Kidney tubule cell (primary cell): ENCODE data around the gene ZNF358.

Source experiments
- DNase-seq: peaks from one replicate; pipeline ENCODE4 v3.0.0-alpha.2; 2018; ENCODE audit warnings: low spot score

ZNF358 gene

GRCh38 chr19:7520131-7521051 is 4.5 kb downstream of the ZNF358 start:
- DNase-seq, result no peak

GRCh38 chr19:7521551-7522071 is 5.7 kb downstream of the ZNF358 start:
- no peak for DNase-seq

- DNase-seq, result peak; percentile 96
These were observed 6.4 kb downstream of the ZNF358 start, which contains the start of gene MCOLN1 for GRCh38 chr19:7522072-7522922. MCOLN1 (plus strand) TSS chr19:7522624; CDS start chr19:7522751, 127 bp downstream.

- DNase-seq, result peak; percentile 16
These were observed 7.2 kb downstream of the ZNF358 start for GRCh38 chr19:7522923-7523667.

GRCh38 chr19:7524523-7524922 is 8.6 kb downstream of the ZNF358 start:
- DNase-seq, result no peak

- no peak for DNase-seq
These were observed 9.3 kb downstream of the ZNF358 start for GRCh38 chr19:7524992-7525739.

GRCh38 chr19:7526059-7526929 is 10.4 kb downstream of the ZNF358 start:
- DNase-seq, result no peak

GRCh38 chr19:7527516-7528191 is 11.8 kb downstream of the ZNF358 start:
- DNase-seq, result no peak

GRCh38 chr19:7528192-7528519 is 12.3 kb downstream of the ZNF358 start:
- no peak for DNase-seq

GRCh38 chr19:7528522-7529245 is 12.8 kb downstream of the ZNF358 start:
- no peak for DNase-seq

- DNase-seq, result no peak
These were observed 13.3 kb downstream of the ZNF358 start for GRCh38 chr19:7529246-7529600.

GRCh38 chr19:7529610-7530490 is 13.9 kb downstream of the ZNF358 start:
- DNase-seq, result no peak

GRCh38 chr19:7533281-7533885 is 17.5 kb downstream of the ZNF358 start:
- no peak for DNase-seq

GRCh38 chr19:7533925-7534480 is 18.1 kb downstream of the ZNF358 start:
- peak; percentile 83 for DNase-seq

GRCh38 chr19:7534531-7535046 is 18.7 kb downstream of the ZNF358 start:
- peak; percentile 50 for DNase-seq

GRCh38 chr19:7535047-7535997 is 19.4 kb downstream of the ZNF358 start, which contains the start of gene PNPLA6:
PNPLA6 (plus strand) TSS chr19:7535717; CDS start chr19:7535789, 72 bp downstream.
- peak; percentile 93 for DNase-seq
